ENCODE results near the gene SLC25A34. TPM values are rescaled to one million over a fixed set of nuclear protein-coding genes. Genes with fewer than 3 reads are reported as not detected.

The SLC25A34 gene
- total and polyA plus RNA-seq, 2 of the 13 experiments (the other 11 are each of a cell fraction or from before 2014, with no cell fraction given): 0.13 to 0.18 TPM

- BruUV-seq (replicated peaks): no TSS peak
- no peak for FAIRE-seq
- Histone ChIP-seq H4K20me1 (ENCODE audit: insufficient read depth, low read length) (no peaks in the 10 kb centered on the region), H3K4me2 (ENCODE audit: low read depth, low read length) (no peak overlapping the region), H3K4me3 (replicated peaks in 1 of 3; ENCODE audit: insufficient read depth in 1 of 3, low read depth in 2 of 3, low read length in 3 of 3) (no peak overlapping the region), H3K27ac (ENCODE audit: extremely low read length, insufficient read depth, low read length) (no peak overlapping the region), H3K27me3 (ENCODE audit: control insufficient read depth in 1 of 2, insufficient read depth in 2 of 2, low read length in 2 of 2) (no peaks in the 10 kb centered on the region), H3K36me3 (replicated peaks in 1 of 2; ENCODE audit: control insufficient read depth in 1 of 2, insufficient read depth in 2 of 2, low read length in 2 of 2) (peaks cover 4 to 15% of the 10 kb centered on the region in 2 experiments; a peak in 3 of 5 replicates), H3K79me2 (ENCODE audit: insufficient read depth, low read length) (peaks cover 3% of the 10 kb centered on the region), H3K9ac (ENCODE audit: insufficient read depth, low read depth, low read length) (no peak overlapping the region), H3K9me3 (ENCODE audit: low read length) (no peaks in the 10 kb centered on the region), H3K4me1 (ENCODE audit: insufficient read depth, low read length) (no peaks in the 10 kb centered on the region), H2AFZ (ENCODE audit: low read length) (no peak overlapping the region)
- TF ChIP-seq RNF219 (CRISPR knock-in tag; IDR thresholded peaks at IDR 0.05): no peak
- TF ChIP-seq ZNF773 (CRISPR knock-in tag; IDR thresholded peaks at IDR 0.05; ENCODE audit: borderline replicate concordance): no peak
- no peak for TF ChIP-seq SETDB1 (CRISPR knock-in tag; IDR thresholded peaks at IDR 0.05; ENCODE audit: borderline replicate concordance)
- TF ChIP-seq SMYD3 (CRISPR knock-in tag; IDR thresholded peaks at IDR 0.05): no peak
- no peak for TF ChIP-seq ZNF605 (CRISPR knock-in tag; IDR thresholded peaks at IDR 0.05)
- TF ChIP-seq, protein P1, sequence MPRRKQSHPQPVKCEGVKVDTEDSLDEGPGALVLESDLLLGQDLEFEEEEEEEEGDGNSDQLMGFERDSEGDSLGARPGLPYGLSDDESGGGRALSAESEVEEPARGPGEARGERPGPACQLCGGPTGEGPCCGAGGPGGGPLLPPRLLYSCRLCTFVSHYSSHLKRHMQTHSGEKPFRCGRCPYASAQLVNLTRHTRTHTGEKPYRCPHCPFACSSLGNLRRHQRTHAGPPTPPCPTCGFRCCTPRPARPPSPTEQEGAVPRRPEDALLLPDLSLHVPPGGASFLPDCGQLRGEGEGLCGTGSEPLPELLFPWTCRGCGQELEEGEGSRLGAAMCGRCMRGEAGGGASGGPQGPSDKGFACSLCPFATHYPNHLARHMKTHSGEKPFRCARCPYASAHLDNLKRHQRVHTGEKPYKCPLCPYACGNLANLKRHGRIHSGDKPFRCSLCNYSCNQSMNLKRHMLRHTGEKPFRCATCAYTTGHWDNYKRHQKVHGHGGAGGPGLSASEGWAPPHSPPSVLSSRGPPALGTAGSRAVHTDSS (CRISPR knock-in tag; conservative IDR thresholded peaks at IDR 0.05): no peak
- TF ChIP-seq ZNF350 (CRISPR knock-in tag; IDR thresholded peaks at IDR 0.05; ENCODE audit: borderline replicate concordance, low read depth): no peak
- TF ChIP-seq TCF12 (IDR thresholded peaks at IDR 0.05): no peak
- no peak for TF ChIP-seq TCF12 (CRISPR knock-in tag; IDR thresholded peaks at IDR 0.05)
- no peak for TF ChIP-seq ZNF451 (CRISPR knock-in tag; IDR thresholded peaks at IDR 0.05)
- no peak for TF ChIP-seq ZNF652 (CRISPR knock-in tag; IDR thresholded peaks at IDR 0.05; ENCODE audit: borderline replicate concordance, low read depth)
- TF ChIP-seq ZNF121 (CRISPR knock-in tag; IDR thresholded peaks at IDR 0.05): peak; percentile 74
- TF ChIP-seq STAG1 (CRISPR knock-in tag; IDR thresholded peaks at IDR 0.05): peak; percentile 54
- peak; percentile 46 for TF ChIP-seq CTCF (CRISPR knock-in tag; IDR thresholded peaks at IDR 0.05)
- TF ChIP-seq MED1 (CRISPR knock-in tag; IDR thresholded peaks at IDR 0.05): no peak
- no peak for TF ChIP-seq RORA (CRISPR knock-in tag; IDR thresholded peaks at IDR 0.05)
- no peak for TF ChIP-seq JUN (CRISPR knock-in tag; IDR thresholded peaks at IDR 0.05)
- ChIA-PET CTCF (ENCODE audit: low intra/inter-chr PET ratio, low total read pairs) (no interaction called here), POLR2A (no interaction called here)
- in situ Hi-C loops (cut with HindIII; ENCODE audit: extremely low pct_ligation_motif_present, low pct_unique_long_range_greater_than_20kb): no loop called here
- 87% methylated on average over 18 of the region's 19 CpGs for WGBS (ENCODE audit: low lambda C conversion rate)
- peak; percentile 84 for ATAC-seq
- DNase-seq (ENCODE audit: low spot score): no peak
- intact Hi-C loops (cut with micrococcal nuclease; ENCODE audit: unreplicated experiment): no loop called here
Observed at GRCh38 chr1:15702722-15703550, 33.1 kb upstream of the SLC25A34 start.
